Suprapubic skin (tissue), 4 donors: ENCODE measurements around the gene EIF3B. TPM values are rescaled to one million over a fixed set of nuclear protein-coding genes. Genes with fewer than 3 reads are reported as not detected.
"Not testable (repeated sequence)": the region's sequence is repeated elsewhere in the genome, so short reads cannot be mapped to it uniquely, and the experiment has no call there.

ENCODE experiments used
- DNase-seq, 2 donors: peaks; one replicate each; pipeline ENCODE4 v3.0.0-alpha.2; 2019; ENCODE audit warnings: low spot score in 2 of 2
- H3K27ac ChIP-seq: fragments of 200-600 bp; sonication (generic); one replicate; pipeline ENCODE4 v1.5.1; 2019
- H3K27me3 ChIP-seq: fragments of 200-600 bp; sonication (generic); one replicate; pipeline ENCODE4 v1.5.1; 2019
- H3K36me3 ChIP-seq: fragments of 200-600 bp; sonication (generic); one replicate; pipeline ENCODE4 v1.5.1; 2019
- H3K4me1 ChIP-seq: fragments of 200-600 bp; sonication (generic); one replicate; pipeline ENCODE4 v1.5.1; 2019
- H3K4me3 ChIP-seq: fragments of 200-600 bp; sonication (generic); one replicate; pipeline ENCODE4 v1.5.1; 2019; ENCODE audit warnings: mild to moderate bottlenecking
- H3K9me3 ChIP-seq: fragments of 200-600 bp; sonication (generic); one replicate; pipeline ENCODE4 v1.5.1; 2019
- EP300 ChIP-seq: sonication (generic); formaldehyde crosslinking; IDR thresholded peaks from one replicate; pipeline ENCODE4 v1.6.1; 2017; ENCODE audit warnings: antibody characterized with exemption
- POLR2A ChIP-seq, 2 donors: fragments of 450-650 bp; IDR thresholded peaks; one replicate each; pipeline ENCODE4 v1.6.1; 2017; ENCODE audit warnings: antibody characterized with exemption in 2 of 2, mild to moderate bottlenecking in 2 of 2, moderate library complexity in 2 of 2
- POLR2AphosphoS5 ChIP-seq, 3 donors: sonication (generic); formaldehyde crosslinking; IDR thresholded peaks; one replicate each; pipeline ENCODE4 v1.6.1; 2017; ENCODE audit warnings: antibody characterized with exemption in 3 of 3
- WGBS: methylation state at CpG from one replicate; pipeline ENCODE4 v1.1.5; 2018; 5-methylcytosine and 5-hydroxymethylcytosine counted together
- total RNA-seq, 4 donors: library from RNA; depleted of rRNA; stranded (reverse); fragments of >200 nt; gene quantifications; one replicate each; pipeline ENCODE4 v1.1.0, GENCODE V29; 2016
- TF ChIP-seq, protein P1 (sequence below), 2 donors: fragments of 200-600 bp in 1 of 2; fragments of 450-650 bp in 1 of 2; sonication (generic) in 1 of 2; IDR thresholded peaks; one replicate each; pipeline ENCODE4 v1.5.1; 2016 to 2019; ENCODE audit warnings: antibody characterized with exemption in 2 of 2, mild to moderate bottlenecking in 1 of 2, moderate library complexity in 1 of 2

Gene EIF3B
- total RNA-seq, 4 donors from 2014 or later: 136 to 158 (median 139) TPM

DNA sequence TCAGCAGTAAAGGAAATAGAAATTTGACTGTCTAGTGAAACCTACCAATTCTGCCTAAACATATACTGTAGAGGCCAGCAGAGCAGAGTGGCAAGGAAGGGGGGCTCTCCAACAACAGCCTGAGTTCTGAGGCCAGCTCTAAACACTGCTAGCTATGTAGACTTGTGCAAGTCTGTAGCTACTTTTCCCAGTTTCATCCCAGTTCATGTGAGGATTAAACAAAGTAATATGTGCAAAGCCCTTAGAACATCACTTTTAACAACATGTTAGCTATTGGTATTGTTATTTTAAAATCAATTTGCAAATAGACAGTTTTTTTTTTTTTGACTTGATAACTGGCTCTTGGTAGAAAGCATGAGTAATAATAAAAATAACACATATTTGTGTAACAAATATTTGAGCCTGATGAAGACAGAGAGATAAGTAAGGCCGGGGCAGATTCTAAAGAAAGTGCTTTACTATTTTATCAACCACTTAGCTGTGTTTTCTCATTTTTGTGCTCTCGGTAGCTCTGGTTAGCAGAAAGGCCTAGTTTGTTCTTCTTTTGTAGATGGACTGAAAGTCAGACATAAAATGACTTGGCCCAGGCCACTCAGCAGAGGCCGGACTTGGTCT, 58.1 kb downstream of the EIF3B start:
- TF ChIP-seq POLR2AphosphoS5 (IDR thresholded peaks at IDR 0.05): no peak
- TF ChIP-seq, protein P1, sequence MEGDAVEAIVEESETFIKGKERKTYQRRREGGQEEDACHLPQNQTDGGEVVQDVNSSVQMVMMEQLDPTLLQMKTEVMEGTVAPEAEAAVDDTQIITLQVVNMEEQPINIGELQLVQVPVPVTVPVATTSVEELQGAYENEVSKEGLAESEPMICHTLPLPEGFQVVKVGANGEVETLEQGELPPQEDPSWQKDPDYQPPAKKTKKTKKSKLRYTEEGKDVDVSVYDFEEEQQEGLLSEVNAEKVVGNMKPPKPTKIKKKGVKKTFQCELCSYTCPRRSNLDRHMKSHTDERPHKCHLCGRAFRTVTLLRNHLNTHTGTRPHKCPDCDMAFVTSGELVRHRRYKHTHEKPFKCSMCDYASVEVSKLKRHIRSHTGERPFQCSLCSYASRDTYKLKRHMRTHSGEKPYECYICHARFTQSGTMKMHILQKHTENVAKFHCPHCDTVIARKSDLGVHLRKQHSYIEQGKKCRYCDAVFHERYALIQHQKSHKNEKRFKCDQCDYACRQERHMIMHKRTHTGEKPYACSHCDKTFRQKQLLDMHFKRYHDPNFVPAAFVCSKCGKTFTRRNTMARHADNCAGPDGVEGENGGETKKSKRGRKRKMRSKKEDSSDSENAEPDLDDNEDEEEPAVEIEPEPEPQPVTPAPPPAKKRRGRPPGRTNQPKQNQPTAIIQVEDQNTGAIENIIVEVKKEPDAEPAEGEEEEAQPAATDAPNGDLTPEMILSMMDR (IDR thresholded peaks at IDR 0.05): no peak
- no peaks in the 10 kb centered on the region for H3K36me3 ChIP-seq
- H3K27ac ChIP-seq: peak overlapping the region; percentile 46
- WGBS: 73% methylated on average over 3 of the region's 3 CpGs
- H3K4me3 ChIP-seq: no peak overlapping the region
- DNase-seq: no peak
- peaks cover 46% of the 10 kb centered on the region for H3K4me1 ChIP-seq
- no peaks in the 10 kb centered on the region for H3K27me3 ChIP-seq
- H3K9me3 ChIP-seq: no peaks in the 10 kb centered on the region

GRCh38 chr7:2416063-2416462, 61.4 kb downstream of the EIF3B start:
- Histone ChIP-seq H3K4me3 (no peak overlapping the region), H3K27ac (no peak overlapping the region), H3K4me1 (peaks cover 34% of the 10 kb centered on the region), H3K9me3 (no peaks in the 10 kb centered on the region), H3K27me3 (no peaks in the 10 kb centered on the region), H3K36me3 (no peaks in the 10 kb centered on the region)
- WGBS: 70% methylated on average over 5 of the region's 5 CpGs
- TF ChIP-seq, protein P1 (IDR thresholded peaks at IDR 0.05): no peak
- TF ChIP-seq POLR2AphosphoS5 (IDR thresholded peaks at IDR 0.05): no peak
- TF ChIP-seq POLR2A (IDR thresholded peaks at IDR 0.05): no peak
- no peak for TF ChIP-seq EP300
- DNase-seq: no peak

GRCh38 chr7:2416650-2417049, 62.0 kb downstream of the EIF3B start:
- peaks cover 28% of the 10 kb centered on the region for H3K4me1 ChIP-seq
- no peak overlapping the region for H3K4me3 ChIP-seq
- 96% methylated on average over 6 of the region's 6 CpGs for WGBS
- TF ChIP-seq EP300 (no peak), POLR2AphosphoS5 (IDR thresholded peaks at IDR 0.05) (no peak), POLR2A (IDR thresholded peaks at IDR 0.05) (no peak)
- TF ChIP-seq, protein P1 (IDR thresholded peaks at IDR 0.05): no peak
- H3K27ac ChIP-seq: no peak overlapping the region
- H3K36me3 ChIP-seq: no peaks in the 10 kb centered on the region
- H3K27me3 ChIP-seq: no peaks in the 10 kb centered on the region
- DNase-seq: no peak
- no peaks in the 10 kb centered on the region for H3K9me3 ChIP-seq

- WGBS: 97% methylated on average over 3 of the region's 3 CpGs
- not testable (repeated sequence) for H3K36me3 ChIP-seq, DNase-seq, H3K27ac ChIP-seq, H3K9me3 ChIP-seq, H3K4me3 ChIP-seq, H3K27me3 ChIP-seq
- H3K4me1 ChIP-seq: peaks cover 23% of the 10 kb centered on the region
These were observed 62.6 kb downstream of the EIF3B start for GRCh38 chr7:2417178-2417577.

DNA sequence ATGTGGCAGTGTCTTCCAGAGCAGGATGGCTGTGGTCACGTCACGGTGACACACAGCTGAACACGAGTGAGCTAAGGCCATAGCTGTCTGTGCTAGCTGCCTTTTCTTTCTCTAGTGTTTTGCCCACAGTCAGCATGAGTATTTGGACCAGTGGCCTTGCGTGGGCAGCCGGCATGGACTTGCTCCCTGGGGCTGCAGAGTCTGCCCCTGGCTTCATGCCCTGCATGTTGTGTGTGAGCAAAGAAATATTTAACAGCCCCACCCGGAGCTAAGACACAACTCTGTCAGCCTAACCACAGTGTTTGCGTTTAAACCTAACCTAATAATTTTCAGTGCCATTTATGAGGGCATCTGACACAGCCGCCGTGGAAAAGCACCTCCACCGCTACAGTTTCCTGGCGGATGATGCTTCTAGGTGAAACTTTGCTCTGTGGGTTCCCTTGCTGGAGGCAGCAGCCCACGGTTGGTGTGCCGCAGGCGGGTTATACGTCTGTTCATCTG, 63.4 kb downstream of the EIF3B start:
- WGBS: 44% methylated on average over 11 of the region's 15 CpGs
- Histone ChIP-seq H3K27me3 (no peaks in the 10 kb centered on the region), H3K27ac (no peak overlapping the region), H3K4me3 (no peak overlapping the region), H3K36me3 (no peaks in the 10 kb centered on the region), H3K4me1 (peaks cover 14% of the 10 kb centered on the region), H3K9me3 (no peaks in the 10 kb centered on the region)
- TF ChIP-seq, protein P1 (IDR thresholded peaks at IDR 0.05): no peak
- TF ChIP-seq POLR2AphosphoS5 (IDR thresholded peaks at IDR 0.05): no peak
- TF ChIP-seq EP300: no peak
- no peak for TF ChIP-seq POLR2A (IDR thresholded peaks at IDR 0.05)
- no peak for DNase-seq
